ENCODE results near the gene SLC12A8. TPM values are rescaled to one million over a fixed set of nuclear protein-coding genes. Genes with fewer than 3 reads are reported as not detected.

Gene SLC12A8
- polyA plus RNA-seq, 1 of the 3 experiments (the other 2 are of a cell fraction), result 7.5 TPM

DNA sequence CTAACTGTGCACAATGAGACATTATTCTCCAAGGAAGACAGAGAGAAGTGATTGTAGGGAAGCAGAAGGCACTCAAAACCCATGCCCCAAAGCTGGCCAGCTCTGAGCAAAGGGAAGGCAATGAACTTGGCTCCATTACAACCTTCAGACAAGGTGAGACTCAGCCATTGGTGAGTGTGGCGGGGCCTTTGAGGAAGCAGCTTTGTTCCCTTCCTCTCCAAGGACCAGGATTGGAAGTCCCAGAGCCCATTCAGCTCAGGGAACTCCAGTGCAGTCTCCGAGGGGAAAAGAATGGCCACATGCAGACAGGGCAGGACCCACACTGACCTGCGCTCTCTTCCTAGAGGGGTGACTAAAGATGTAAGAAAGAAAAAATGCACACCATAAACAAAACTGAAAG, 179.9 kb downstream of the SLC12A8 start (continued):
- TF ChIP-seq, protein P1, sequence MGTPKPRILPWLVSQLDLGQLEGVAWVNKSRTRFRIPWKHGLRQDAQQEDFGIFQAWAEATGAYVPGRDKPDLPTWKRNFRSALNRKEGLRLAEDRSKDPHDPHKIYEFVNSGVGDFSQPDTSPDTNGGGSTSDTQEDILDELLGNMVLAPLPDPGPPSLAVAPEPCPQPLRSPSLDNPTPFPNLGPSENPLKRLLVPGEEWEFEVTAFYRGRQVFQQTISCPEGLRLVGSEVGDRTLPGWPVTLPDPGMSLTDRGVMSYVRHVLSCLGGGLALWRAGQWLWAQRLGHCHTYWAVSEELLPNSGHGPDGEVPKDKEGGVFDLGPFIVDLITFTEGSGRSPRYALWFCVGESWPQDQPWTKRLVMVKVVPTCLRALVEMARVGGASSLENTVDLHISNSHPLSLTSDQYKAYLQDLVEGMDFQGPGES (IDR thresholded peaks at IDR 0.05; ENCODE audit: low read depth, low read length), result no peak

Small RNA genes lying within 50 kb of the gene (small RNA-seq; reads per million reads assigned to genes)
- gene MIR5092 (0 to 1.6 (median 0) reads per million in 7 experiments), gene RNA5SP137 (0 reads per million in 7 experiments), gene RNU6-230P (0 reads per million in 7 experiments)

Other genes starting within 250 kb of the SLC12A8 start
- gene HEG1, start 156.8 kb downstream of the SLC12A8 start, polyA plus RNA-seq (2012; rRNA removed), result 27.7 and 29.1 TPM in 2 replicates
- gene ZNF148, start 162.6 kb upstream of the SLC12A8 start, polyA plus RNA-seq (2012; rRNA removed), result 5.1 and 7.1 TPM in 2 replicates

Data from SK-N-SH (cell line).